Measurements from ENCODE around the gene C7. TPM values are rescaled to one million over a fixed set of nuclear protein-coding genes. Genes with fewer than 3 reads are reported as not detected.

Gene C7
- total RNA-seq, 1 donor from 2014 or later: 84.1 TPM

Other genes starting within 250 kb of the C7 start
- gene PTGER4, start 229.6 kb upstream of the C7 start, total RNA-seq: 6.1 TPM
- 19.1 TPM for gene TTC33, start 153.5 kb upstream of the C7 start, total RNA-seq
- gene PRKAA1, start 111.1 kb upstream of the C7 start, total RNA-seq: 50.5 TPM
- 510 TPM for gene RPL37, start 74.3 kb upstream of the C7 start, total RNA-seq
- gene CARD6, start 68.1 kb upstream of the C7 start, total RNA-seq: 6.2 TPM
- gene MROH2B, start 161.8 kb downstream of the C7 start, total RNA-seq: not detected

All from cardiac septum (tissue), 1 donor.